Smooth muscle cell (in vitro differentiated cells): Measurements from ENCODE around the gene ZBTB8A. TPM values are rescaled to one million over a fixed set of nuclear protein-coding genes. Genes with fewer than 3 reads are reported as not detected.

Experiments
- DNase-seq: peaks from one replicate; lab custom pipeline; 2025; ENCODE audit not compliant: unreplicated experiment; lab: John Stamatoyannopoulos, UW
- H2AFZ ChIP-seq: fragments of 200-600 bp; sonication (generic); 2 replicates; pipeline ENCODE4 v1.6.0; 2016; ENCODE audit warnings: antibody characterized with exemption, low read depth, mild to moderate bottlenecking
- H3F3A ChIP-seq: fragments of 200-600 bp; sonication (generic); 2 replicates; pipeline ENCODE4 v1.6.0; 2017; ENCODE audit warnings: antibody characterized with exemption, low read depth
- H3K27ac ChIP-seq: fragments of 200-600 bp; sonication (generic); 2 replicates; pipeline ENCODE4 v1.5.1; 2016; ENCODE audit warnings: low read depth, mild to moderate bottlenecking
- H3K27me3 ChIP-seq: fragments of 200-600 bp; sonication (generic); 2 replicates; pipeline ENCODE4 v1.6.1; 2016; ENCODE audit warnings: low read depth, mild to moderate bottlenecking
- H3K36me3 ChIP-seq: fragments of 200-600 bp; sonication (generic); 2 replicates; pipeline ENCODE4 v1.5.1; 2016; ENCODE audit warnings: low read depth
- H3K4me1 ChIP-seq: fragments of 200-600 bp; sonication (generic); 2 replicates; pipeline ENCODE4 v1.5.1; 2016; ENCODE audit warnings: low read depth
- H3K4me2 ChIP-seq: fragments of 200-600 bp; sonication (generic); 2 replicates; pipeline ENCODE4 v1.6.0; 2016; ENCODE audit warnings: mild to moderate bottlenecking
- H3K4me3 ChIP-seq: fragments of 200-600 bp; sonication (generic); 2 replicates; pipeline ENCODE4 v1.5.1; 2016; ENCODE audit warnings: mild to moderate bottlenecking
- H3K79me2 ChIP-seq: fragments of 200-600 bp; sonication (generic); 2 replicates; pipeline ENCODE4 v1.6.0; 2016; ENCODE audit warnings: low read depth, mild to moderate bottlenecking
- H3K9ac ChIP-seq: fragments of 200-600 bp; sonication (generic); 2 replicates; pipeline ENCODE4 v1.6.0; 2016; ENCODE audit warnings: low read depth
- H3K9me3 ChIP-seq: fragments of 200-600 bp; sonication (generic); replicated peaks from 2 replicates; pipeline ENCODE4 v1.5.1; 2016; ENCODE audit warnings: low read depth
- H4K20me1 ChIP-seq: fragments of 200-600 bp; sonication (generic); 2 replicates; pipeline ENCODE4 v1.6.0; 2016; ENCODE audit warnings: low read depth
- WGBS: methylation state at CpG from one replicate; pipeline ENCODE4 v1.1.7; 2016; ENCODE audit warnings: low lambda C conversion rate; 5-methylcytosine and 5-hydroxymethylcytosine counted together
- polyA plus RNA-seq: library from polyadenylated mRNA; unstranded; fragments of >200 nt; fragmentation: Nextera tagmentation; extraction: Ambion mirVana; gene quantifications from 2 replicates; pipeline ENCODE4 v1.2.1, GENCODE V29; 2016
- total RNA-seq: library from RNA; depleted of rRNA; stranded (reverse); fragments of >200 nt; gene quantifications from 2 replicates; pipeline ENCODE4 v1.2.3, GENCODE V29; 2014
- TF ChIP-seq, protein P1 (sequence below): fragments of 200-600 bp; sonication (generic); IDR thresholded peaks from 2 replicates; pipeline ENCODE4 v1.5.1; 2017; ENCODE audit warnings: borderline replicate concordance, mild to moderate bottlenecking, antibody characterized with exemption; ENCODE audit not compliant: insufficient read depth, poor library complexity, severe bottlenecking

Gene ZBTB8A
- total and polyA plus RNA-seq, 2 experiments from 2014 or later, result 4.2 to 8.8 TPM

DNA sequence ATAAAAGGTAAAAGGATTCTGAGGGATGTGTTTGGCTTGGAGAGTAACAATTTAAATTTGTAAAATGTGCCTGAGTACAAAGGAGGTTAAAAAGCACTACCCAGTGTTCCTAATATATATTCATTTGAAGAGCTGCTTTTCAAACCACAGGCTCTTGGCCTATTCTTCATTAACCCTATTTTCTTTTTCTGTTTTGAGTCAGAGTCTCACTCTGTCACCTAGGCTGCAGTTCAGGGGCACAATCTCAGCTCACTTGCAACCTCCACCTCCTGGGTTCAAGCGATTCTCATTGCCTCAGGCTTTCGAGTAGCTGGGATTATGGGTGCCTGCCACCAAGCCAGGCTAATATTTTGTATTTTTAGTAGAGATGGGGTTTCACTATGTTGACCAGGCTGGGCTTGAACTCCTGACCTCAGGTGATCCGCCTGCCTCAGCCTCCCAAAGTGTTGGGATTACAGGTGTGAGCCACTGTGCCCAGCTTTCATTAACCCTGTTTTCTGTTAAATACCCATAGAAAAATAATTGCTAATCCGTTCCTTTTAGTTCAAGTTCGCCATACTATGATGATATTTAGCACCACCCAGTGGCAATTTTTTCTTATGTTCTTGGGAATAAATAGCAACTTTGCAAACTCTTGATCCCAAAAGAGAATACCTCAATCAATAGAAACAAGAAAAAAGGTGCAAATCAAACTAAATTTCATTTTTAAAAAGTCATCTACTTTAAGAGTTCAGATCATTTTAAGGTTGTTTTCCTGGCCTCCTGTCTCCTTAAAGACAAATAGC lies 80.7 kb downstream of the ZBTB8A start:
- no peaks in the 10 kb centered on the region for H3F3A ChIP-seq
- H3K79me2 ChIP-seq, result no peaks in the 10 kb centered on the region
- peaks cover 3% of the 10 kb centered on the region for H3K36me3 ChIP-seq
- H3K4me2 ChIP-seq, result no peak overlapping the region
- TF ChIP-seq, protein P1, sequence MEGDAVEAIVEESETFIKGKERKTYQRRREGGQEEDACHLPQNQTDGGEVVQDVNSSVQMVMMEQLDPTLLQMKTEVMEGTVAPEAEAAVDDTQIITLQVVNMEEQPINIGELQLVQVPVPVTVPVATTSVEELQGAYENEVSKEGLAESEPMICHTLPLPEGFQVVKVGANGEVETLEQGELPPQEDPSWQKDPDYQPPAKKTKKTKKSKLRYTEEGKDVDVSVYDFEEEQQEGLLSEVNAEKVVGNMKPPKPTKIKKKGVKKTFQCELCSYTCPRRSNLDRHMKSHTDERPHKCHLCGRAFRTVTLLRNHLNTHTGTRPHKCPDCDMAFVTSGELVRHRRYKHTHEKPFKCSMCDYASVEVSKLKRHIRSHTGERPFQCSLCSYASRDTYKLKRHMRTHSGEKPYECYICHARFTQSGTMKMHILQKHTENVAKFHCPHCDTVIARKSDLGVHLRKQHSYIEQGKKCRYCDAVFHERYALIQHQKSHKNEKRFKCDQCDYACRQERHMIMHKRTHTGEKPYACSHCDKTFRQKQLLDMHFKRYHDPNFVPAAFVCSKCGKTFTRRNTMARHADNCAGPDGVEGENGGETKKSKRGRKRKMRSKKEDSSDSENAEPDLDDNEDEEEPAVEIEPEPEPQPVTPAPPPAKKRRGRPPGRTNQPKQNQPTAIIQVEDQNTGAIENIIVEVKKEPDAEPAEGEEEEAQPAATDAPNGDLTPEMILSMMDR, result no peak
- H3K9ac ChIP-seq, result no peak overlapping the region
- H2AFZ ChIP-seq, result no peak overlapping the region
- no peaks in the 10 kb centered on the region for H3K27me3 ChIP-seq
- no peak overlapping the region for H3K27ac ChIP-seq
- peaks cover 9% of the 10 kb centered on the region for H4K20me1 ChIP-seq
- 95% methylated on average over 5 of the region's 5 CpGs for WGBS
- H3K4me1 ChIP-seq, result no peaks in the 10 kb centered on the region
- H3K4me3 ChIP-seq, result no peak overlapping the region
- no peaks in the 10 kb centered on the region for H3K9me3 ChIP-seq
- DNase-seq, result no peak

DNA sequence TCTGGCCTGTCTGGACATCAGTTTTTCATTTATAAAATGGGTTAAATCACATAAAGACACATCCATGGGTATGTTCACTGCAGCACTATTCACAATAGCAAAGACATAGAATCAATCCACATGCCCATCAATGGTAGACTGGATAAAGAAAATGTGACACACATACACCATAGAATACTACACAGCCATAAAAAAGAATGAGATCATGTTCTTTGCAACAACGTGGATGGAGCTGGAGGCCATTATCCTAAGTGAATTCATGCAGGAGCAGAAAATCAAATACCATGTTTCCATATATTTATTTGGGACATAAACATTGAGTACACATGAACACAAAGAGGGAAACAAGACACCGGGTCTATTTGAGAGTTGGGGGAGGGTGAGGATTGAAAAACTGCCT lies 83.0 kb downstream of the ZBTB8A start:
- no peaks in the 10 kb centered on the region for H3F3A ChIP-seq
- H3K4me3 ChIP-seq, result no peak overlapping the region
- H2AFZ ChIP-seq, result no peak overlapping the region
- H3K9ac ChIP-seq, result no peak overlapping the region
- H3K4me1 ChIP-seq, result no peaks in the 10 kb centered on the region
- peaks cover 3% of the 10 kb centered on the region for H3K36me3 ChIP-seq
- TF ChIP-seq, protein P1, result no peak
- no peaks in the 10 kb centered on the region for H3K27me3 ChIP-seq
- no peaks in the 10 kb centered on the region for H3K9me3 ChIP-seq
- peaks cover 5% of the 10 kb centered on the region for H4K20me1 ChIP-seq
- H3K79me2 ChIP-seq, result no peaks in the 10 kb centered on the region
- H3K4me2 ChIP-seq, result no peak overlapping the region
- no peak for DNase-seq
- WGBS, result 93% methylated on average over 2 of the region's 2 CpGs
- no peak overlapping the region for H3K27ac ChIP-seq

DNA sequence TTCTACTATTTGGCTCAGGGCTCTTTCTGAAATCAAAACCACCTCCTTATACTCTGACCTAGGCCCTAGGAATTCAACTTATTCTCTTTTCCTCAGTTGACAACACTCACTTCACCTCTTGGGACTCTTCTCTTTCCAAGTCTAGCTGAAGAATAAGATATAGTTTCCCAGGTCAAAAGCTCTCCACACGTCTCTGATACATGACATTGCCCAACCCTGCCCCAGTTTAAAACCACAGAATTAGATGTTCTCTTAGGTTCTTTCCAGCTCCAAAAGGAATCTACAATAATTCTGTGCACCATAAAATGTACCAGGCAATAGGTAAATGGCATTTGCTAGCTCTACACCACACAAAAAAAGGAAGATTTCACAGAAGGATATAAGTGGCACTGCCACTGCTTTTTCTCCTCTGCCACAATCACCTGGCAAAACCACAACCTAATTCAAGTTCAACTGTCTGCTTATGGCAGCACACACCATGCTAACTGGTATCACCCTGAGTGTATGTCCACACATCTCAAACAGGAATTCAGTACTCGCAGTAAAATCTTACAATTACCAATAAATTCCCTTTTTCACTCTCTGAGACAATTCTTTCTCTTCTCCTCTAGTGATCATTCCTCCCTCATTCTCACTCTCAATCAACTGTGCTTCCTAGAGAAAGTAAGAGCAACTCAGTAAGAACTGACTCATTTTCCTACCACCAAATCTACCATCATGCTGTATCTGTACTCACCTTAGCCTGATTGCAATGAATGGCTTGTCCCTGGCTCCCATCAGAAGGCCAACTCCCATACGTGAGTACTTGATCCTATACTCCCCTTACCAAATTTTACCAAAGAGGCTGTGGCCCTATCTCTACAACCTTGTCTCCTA lies 83.8 kb downstream of the ZBTB8A start:
- peaks cover 5% of the 10 kb centered on the region for H4K20me1 ChIP-seq
- H3K27me3 ChIP-seq, result no peaks in the 10 kb centered on the region
- H2AFZ ChIP-seq, result no peak overlapping the region
- H3K79me2 ChIP-seq, result no peaks in the 10 kb centered on the region
- no peak overlapping the region for H3K27ac ChIP-seq
- no peak overlapping the region for H3K4me3 ChIP-seq
- WGBS, result 93% methylated on average over 3 of the region's 3 CpGs
- no peaks in the 10 kb centered on the region for H3F3A ChIP-seq
- H3K9me3 ChIP-seq, result no peaks in the 10 kb centered on the region
- DNase-seq, result no peak
- no peaks in the 10 kb centered on the region for H3K4me1 ChIP-seq
- peaks cover 3% of the 10 kb centered on the region for H3K36me3 ChIP-seq
- TF ChIP-seq, protein P1, result no peak
- H3K9ac ChIP-seq, result no peak overlapping the region
- no peak overlapping the region for H3K4me2 ChIP-seq
